Esophagus muscularis mucosa (tissue), 3 donors: ENCODE data around the gene KCTD21.

Experiments
- POLR2A ChIP-seq: fragments of 450-650 bp; IDR thresholded peaks from one replicate; pipeline ENCODE4 v1.6.1; 2017; ENCODE audit warnings: antibody characterized with exemption, moderate library complexity, mild to moderate bottlenecking, low read depth
- POLR2AphosphoS5 ChIP-seq, 2 donors: sonication (generic); formaldehyde crosslinking; IDR thresholded peaks; one replicate each; pipeline ENCODE4 v1.6.1; 2017; ENCODE audit warnings: antibody characterized with exemption in 2 of 2
- TF ChIP-seq, protein P1 (sequence below), 3 experiments: fragments of 200-600 bp in 2 of 3; fragments of 450-650 bp in 1 of 3; sonication (generic) in 2 of 3; IDR thresholded peaks; one replicate each; pipeline ENCODE4 v1.5.1; 2017 to 2019; ENCODE audit warnings: antibody characterized with exemption in 3 of 3, mild to moderate bottlenecking in 2 of 3, moderate library complexity in 1 of 3

DNA sequence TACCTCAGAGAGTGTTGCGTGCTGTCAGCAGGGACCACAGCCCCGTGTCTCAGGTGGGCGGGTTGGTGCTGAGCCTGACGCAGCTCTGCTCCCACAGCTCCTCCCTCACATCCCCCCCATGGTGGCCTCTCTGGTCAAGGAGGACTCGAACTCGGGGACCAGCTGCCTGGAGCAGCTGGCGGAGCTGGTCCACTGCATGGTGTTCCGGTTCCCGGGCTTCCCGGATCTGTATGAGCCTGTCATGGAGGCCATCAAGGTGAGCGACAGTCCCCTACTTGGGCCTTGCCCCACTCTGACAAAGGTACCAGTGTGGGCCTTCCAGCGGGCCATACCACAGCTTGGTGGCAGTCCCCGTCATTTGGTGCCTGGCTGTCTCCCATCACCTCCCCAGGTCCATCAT is 12.1 kb upstream of the KCTD21 start:
- TF ChIP-seq, protein P1, sequence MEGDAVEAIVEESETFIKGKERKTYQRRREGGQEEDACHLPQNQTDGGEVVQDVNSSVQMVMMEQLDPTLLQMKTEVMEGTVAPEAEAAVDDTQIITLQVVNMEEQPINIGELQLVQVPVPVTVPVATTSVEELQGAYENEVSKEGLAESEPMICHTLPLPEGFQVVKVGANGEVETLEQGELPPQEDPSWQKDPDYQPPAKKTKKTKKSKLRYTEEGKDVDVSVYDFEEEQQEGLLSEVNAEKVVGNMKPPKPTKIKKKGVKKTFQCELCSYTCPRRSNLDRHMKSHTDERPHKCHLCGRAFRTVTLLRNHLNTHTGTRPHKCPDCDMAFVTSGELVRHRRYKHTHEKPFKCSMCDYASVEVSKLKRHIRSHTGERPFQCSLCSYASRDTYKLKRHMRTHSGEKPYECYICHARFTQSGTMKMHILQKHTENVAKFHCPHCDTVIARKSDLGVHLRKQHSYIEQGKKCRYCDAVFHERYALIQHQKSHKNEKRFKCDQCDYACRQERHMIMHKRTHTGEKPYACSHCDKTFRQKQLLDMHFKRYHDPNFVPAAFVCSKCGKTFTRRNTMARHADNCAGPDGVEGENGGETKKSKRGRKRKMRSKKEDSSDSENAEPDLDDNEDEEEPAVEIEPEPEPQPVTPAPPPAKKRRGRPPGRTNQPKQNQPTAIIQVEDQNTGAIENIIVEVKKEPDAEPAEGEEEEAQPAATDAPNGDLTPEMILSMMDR (IDR thresholded peaks at IDR 0.05): no peak
- TF ChIP-seq POLR2A: no peak
- no peak for TF ChIP-seq POLR2AphosphoS5 (IDR thresholded peaks at IDR 0.05)
